ENCODE results near the gene SCAMP4.

SCAMP4 gene

DNA sequence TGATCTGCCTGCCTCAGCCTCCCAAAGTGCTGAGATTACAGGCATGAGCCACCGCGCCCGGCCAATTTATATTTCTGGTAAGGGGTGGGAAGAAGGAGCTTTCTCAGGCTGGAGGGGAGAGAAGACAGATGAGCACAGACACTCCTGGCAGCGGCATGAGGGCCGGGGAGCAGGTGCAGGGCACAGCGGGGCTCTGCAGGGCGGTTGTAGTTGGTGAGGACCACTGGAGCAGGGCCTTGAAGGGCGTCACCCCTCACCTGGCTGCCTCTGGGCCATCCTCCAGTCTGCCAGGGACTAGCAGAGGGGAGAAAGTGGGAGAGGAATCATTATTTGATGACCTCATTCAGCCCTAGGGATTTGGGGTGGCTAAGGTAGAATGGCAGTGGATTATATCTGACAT lies 27.2 kb downstream of the SCAMP4 start:
- peaks cover 13 to 22% of the 10 kb centered on the region in 2 experiments for H3K4me1 ChIP-seq (ENCODE audit: control insufficient read depth in 1 of 2, insufficient read depth in 1 of 2, low read depth in 1 of 2, low read length in 1 of 2)
- H3K36me3 ChIP-seq, result no peaks in the 10 kb centered on the region
- no peak for TF ChIP-seq CTCF (IDR thresholded peaks at IDR 0.05)
- no peak overlapping the region for H3K4me3 ChIP-seq (ENCODE audit: low read depth in 1 of 2, low read length in 1 of 2)
- peaks cover 26% of the 10 kb centered on the region for H3K27me3 ChIP-seq
- no peaks in the 10 kb centered on the region for H3K9me3 ChIP-seq
- no peak overlapping the region for H3K27ac ChIP-seq

- H3K4me1 ChIP-seq (ENCODE audit: control insufficient read depth in 1 of 2, insufficient read depth in 1 of 2, low read depth in 1 of 2, low read length in 1 of 2), result peaks cover 13 to 22% of the 10 kb centered on the region in 2 experiments
- no peak overlapping the region for H3K4me3 ChIP-seq (ENCODE audit: low read depth in 1 of 2, low read length in 1 of 2)
- no peaks in the 10 kb centered on the region for H3K9me3 ChIP-seq
- no peak overlapping the region for H3K27ac ChIP-seq
- H3K27me3 ChIP-seq, result peaks cover 26% of the 10 kb centered on the region
- no peaks in the 10 kb centered on the region for H3K36me3 ChIP-seq
- TF ChIP-seq CTCF (IDR thresholded peaks at IDR 0.05), result no peak
Observed at GRCh38 chr19:1933244-1933643, 28.0 kb downstream of the SCAMP4 start.

GRCh38 chr19:1933942-1934341 lies 28.7 kb downstream of the SCAMP4 start:
- H3K27ac ChIP-seq, result no peak overlapping the region
- H3K4me3 ChIP-seq (ENCODE audit: low read depth in 1 of 2, low read length in 1 of 2), result no peak overlapping the region
- TF ChIP-seq CTCF (IDR thresholded peaks at IDR 0.05), result no peak
- no peaks in the 10 kb centered on the region for H3K36me3 ChIP-seq
- H3K27me3 ChIP-seq, result peaks cover 26% of the 10 kb centered on the region
- H3K4me1 ChIP-seq (ENCODE audit: control insufficient read depth in 1 of 2, insufficient read depth in 1 of 2, low read depth in 1 of 2, low read length in 1 of 2), result peaks cover 11 to 21% of the 10 kb centered on the region in 2 experiments
- H3K9me3 ChIP-seq, result no peaks in the 10 kb centered on the region

- no peak for TF ChIP-seq CTCF (IDR thresholded peaks at IDR 0.05)
- H3K4me3 ChIP-seq (ENCODE audit: low read depth in 1 of 2, low read length in 1 of 2), result no peak overlapping the region
- peaks cover 12 to 19% of the 10 kb centered on the region in 2 experiments for H3K4me1 ChIP-seq (ENCODE audit: control insufficient read depth in 1 of 2, insufficient read depth in 1 of 2, low read depth in 1 of 2, low read length in 1 of 2)
- peaks cover 16% of the 10 kb centered on the region for H3K27me3 ChIP-seq
- H3K27ac ChIP-seq, result no peak overlapping the region
- no peaks in the 10 kb centered on the region for H3K9me3 ChIP-seq
- H3K36me3 ChIP-seq, result no peaks in the 10 kb centered on the region
Observed at GRCh38 chr19:1935484-1936208, 30.4 kb downstream of the SCAMP4 start.

GRCh38 chr19:1936430-1936829 lies 31.2 kb downstream of the SCAMP4 start:
- H3K27ac ChIP-seq, result no peak overlapping the region
- TF ChIP-seq CTCF (IDR thresholded peaks at IDR 0.05), result no peak
- H3K27me3 ChIP-seq, result peaks cover 9% of the 10 kb centered on the region
- H3K4me1 ChIP-seq (ENCODE audit: control insufficient read depth in 1 of 2, insufficient read depth in 1 of 2, low read depth in 1 of 2, low read length in 1 of 2), result peaks cover 12 to 19% of the 10 kb centered on the region in 2 experiments
- H3K4me3 ChIP-seq (ENCODE audit: low read depth in 1 of 2, low read length in 1 of 2), result no peak overlapping the region
- H3K9me3 ChIP-seq, result no peaks in the 10 kb centered on the region
- no peaks in the 10 kb centered on the region for H3K36me3 ChIP-seq

All from neutrophil (primary cell).